ENCODE results near the gene NATD1. TPM values are rescaled to one million over a fixed set of nuclear protein-coding genes. Genes with fewer than 3 reads are reported as not detected.

The NATD1 gene
- polyA plus RNA-seq, 1 donor: 26.4 TPM

GRCh38 chr17:21275579-21276263, 22.5 kb upstream of the NATD1 start:
- peak; percentile 88 for DNase-seq

GRCh38 chr17:21275047-21275578, 21.9 kb upstream of the NATD1 start:
- DNase-seq: no peak

GRCh38 chr17:21272881-21273792, 19.9 kb upstream of the NATD1 start:
- no peak for DNase-seq

- DNase-seq: no peak
Measured at GRCh38 chr17:21272250-21272649, 19.0 kb upstream of the NATD1 start.

GRCh38 chr17:21271454-21272183, 18.4 kb upstream of the NATD1 start:
- no peak for DNase-seq

GRCh38 chr17:21269394-21269793, 16.2 kb upstream of the NATD1 start:
- DNase-seq: no peak

GRCh38 chr17:21268596-21269188, 15.5 kb upstream of the NATD1 start:
- no peak for DNase-seq

- DNase-seq: no peak
Measured at GRCh38 chr17:21263376-21263775, 10.2 kb upstream of the NATD1 start.

GRCh38 chr17:21262259-21262993, 9.2 kb upstream of the NATD1 start:
- no peak for DNase-seq

GRCh38 chr17:21258593-21258992, 5.4 kb upstream of the NATD1 start:
- DNase-seq: no peak

GRCh38 chr17:21253646-21254441, 634 bp upstream of the NATD1 start:
- no peak for DNase-seq

GRCh38 chr17:21252289-21252795, 868 bp downstream of the NATD1 start:
- DNase-seq: no peak

- DNase-seq: no peak
Measured at GRCh38 chr17:21251337-21252010, 1.7 kb downstream of the NATD1 start.

GRCh38 chr17:21250854-21251253, 2.4 kb downstream of the NATD1 start:
- no peak for DNase-seq

GRCh38 chr17:21249920-21250703, 3.1 kb downstream of the NATD1 start:
- DNase-seq: no peak

- DNase-seq: no peak
Measured at GRCh38 chr17:21249086-21249795, 4.0 kb downstream of the NATD1 start.

- no peak for DNase-seq
Measured at GRCh38 chr17:21248500-21248899, 4.7 kb downstream of the NATD1 start.

- no peak for DNase-seq
Measured at GRCh38 chr17:21247552-21248258, 5.5 kb downstream of the NATD1 start.

Data from hindlimb muscle (tissue), 1 donor.